GM11168 (cell line): ENCODE measurements around the gene CENPT.

ENCODE experiments used
- in situ Hi-C: fragments of 300-500 bp; cut with MboI; formaldehyde crosslinking; loops from one replicate; pipeline ENCODE4 v1.12.0; 2022; ENCODE audit warnings: low sequenced_read_pairs; ENCODE audit not compliant: unreplicated experiment

CENPT gene, protein sequence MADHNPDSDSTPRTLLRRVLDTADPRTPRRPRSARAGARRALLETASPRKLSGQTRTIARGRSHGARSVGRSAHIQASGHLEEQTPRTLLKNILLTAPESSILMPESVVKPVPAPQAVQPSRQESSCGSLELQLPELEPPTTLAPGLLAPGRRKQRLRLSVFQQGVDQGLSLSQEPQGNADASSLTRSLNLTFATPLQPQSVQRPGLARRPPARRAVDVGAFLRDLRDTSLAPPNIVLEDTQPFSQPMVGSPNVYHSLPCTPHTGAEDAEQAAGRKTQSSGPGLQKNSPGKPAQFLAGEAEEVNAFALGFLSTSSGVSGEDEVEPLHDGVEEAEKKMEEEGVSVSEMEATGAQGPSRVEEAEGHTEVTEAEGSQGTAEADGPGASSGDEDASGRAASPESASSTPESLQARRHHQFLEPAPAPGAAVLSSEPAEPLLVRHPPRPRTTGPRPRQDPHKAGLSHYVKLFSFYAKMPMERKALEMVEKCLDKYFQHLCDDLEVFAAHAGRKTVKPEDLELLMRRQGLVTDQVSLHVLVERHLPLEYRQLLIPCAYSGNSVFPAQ

DNA sequence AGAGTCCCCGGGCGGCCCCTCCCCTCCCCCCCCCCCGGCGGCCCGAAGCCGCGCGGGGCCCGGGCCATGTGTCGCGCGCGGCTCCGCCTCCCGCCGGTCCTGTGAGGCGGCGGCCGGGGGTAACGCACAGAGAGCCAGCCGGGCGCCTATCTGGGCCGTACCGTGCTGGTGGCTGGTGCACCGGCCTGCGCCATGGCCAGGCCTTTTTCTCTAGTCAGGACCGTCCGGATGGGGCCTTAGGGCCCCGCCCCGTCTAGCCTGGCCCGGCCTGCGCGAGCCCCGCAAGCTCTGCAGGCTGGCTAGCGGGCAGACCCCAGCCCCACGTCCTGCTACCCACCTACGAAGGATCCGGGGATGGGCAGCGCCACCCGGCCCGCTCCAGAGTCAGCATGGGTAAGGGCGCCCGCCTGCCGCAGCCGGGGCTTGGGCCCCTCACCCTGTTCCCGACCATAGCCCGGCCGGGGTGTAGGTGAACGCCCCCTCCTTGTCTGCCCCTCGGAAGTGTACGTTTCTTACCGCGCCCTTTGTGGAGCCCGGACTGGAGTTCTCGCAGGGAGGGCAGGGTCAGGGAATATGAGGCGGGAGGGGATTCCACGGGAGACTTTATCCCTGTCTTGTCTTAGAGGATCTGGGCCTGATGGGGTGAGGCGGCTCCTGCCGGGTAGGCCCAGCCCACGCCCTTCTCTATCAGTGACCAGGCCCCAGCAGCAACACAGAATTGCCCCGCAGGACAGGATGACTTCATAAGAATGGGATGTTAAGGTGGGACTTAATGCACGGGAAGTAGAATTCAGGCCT, at the start of gene CENPT:
Gene CENPT (minus strand): TSS at position 630 of the 798 bp plus-strand sequence. CDS start 13,834 bp downstream, outside the sequence.
- in situ Hi-C loops: no loop called here

DNA sequence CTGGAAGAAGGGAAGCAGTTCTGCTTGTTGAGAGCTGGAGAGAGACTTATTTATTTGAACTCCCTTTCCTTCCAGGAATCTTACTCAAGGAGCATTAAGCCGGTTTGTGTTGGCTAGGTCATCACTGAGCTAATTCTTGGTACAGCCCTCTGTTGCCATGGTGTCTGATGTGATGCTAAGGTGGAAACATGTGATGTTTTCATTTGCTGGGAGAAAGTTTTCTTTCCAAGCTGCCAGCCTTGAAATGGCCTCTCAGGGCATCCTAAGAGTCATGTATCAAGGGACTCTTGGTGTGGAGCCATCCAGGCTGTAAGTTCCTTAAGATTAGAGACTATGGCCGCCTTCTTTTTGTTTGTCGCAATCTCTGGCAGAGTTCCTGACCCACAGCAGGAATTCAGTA, 49.7 kb upstream of the CENPT start:
- in situ Hi-C loops: no loop called here

DNA sequence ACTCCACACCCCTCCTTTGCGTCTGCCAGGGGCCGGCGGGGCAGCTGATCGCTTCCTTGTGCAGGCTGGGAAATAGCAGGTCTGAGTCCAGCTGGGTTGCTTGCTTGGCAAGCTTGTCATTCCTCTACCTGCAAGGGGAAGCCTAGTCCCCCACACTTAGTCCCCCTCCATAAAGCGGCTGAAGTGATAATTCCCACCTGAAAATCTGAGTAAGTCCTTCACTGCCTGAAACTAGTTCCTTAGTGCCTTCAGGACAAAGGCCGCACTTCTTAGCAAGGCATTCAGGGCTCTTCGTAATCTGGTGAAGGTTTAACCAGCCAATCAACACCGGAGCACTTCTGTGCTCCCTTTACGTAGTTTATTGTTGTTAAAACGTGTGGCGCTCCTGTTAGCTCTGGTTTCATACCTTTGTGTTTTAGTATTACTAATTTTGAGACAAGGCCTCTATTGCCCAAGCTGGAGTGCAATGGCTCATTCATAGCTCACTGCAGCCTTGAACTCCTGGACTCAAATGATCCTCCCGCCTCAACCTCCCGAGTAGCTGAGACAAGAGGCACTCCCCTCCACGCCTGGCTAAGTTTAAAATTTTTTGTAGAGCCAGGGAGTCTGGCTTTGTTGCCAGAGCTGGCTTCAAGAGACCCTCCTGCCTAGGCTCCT, 46.4 kb upstream of the CENPT start:
- in situ Hi-C loops: no loop called here

DNA sequence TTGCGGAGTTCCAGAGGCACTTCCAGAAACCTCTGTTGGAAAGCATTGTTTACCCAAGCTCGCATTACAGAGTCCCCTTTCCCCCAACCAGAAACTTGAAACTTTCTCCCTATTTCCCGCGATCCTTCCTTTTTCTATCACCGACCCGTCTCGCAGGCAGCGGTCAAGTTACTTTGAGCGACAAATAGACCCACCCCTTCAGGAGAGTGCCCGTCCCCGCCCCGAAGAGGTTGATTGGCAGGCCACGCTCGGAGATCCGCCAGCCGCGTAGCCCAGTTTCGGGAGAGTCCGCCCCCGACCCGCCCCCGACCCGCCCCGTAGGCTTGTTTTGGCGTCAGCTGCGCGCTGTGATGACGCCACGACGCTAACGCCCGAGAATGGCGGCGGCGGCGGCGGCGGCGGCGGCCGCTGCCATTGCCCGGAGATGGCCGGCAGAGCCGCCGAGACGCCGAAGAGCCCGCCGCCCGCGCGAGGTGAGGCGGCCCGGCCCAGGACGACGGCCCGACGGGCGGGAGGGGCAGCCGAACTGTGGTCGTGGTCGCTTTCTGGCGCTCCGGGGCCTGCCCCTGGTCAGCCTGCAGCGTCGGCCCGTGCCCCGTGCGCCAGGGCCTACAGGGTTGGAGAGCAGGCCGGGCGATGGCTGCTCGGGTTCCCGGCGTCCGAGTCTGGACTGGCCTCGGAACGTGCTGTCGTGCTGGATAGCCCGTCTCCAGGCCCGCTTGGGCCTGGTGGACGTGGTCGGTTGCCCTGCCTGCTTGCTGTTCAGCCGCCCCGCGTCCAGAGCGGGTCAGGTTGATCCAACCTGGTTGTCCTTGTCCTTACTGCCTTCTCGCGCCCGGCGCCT, 45.6 kb upstream of the CENPT start, which contains the start of gene PSKH1:
Gene PSKH1 (plus strand): TSS at position 356 of the 844 bp plus-strand sequence. CDS start 15,496 bp downstream, outside the sequence.
- in situ Hi-C loops: no loop called here

DNA sequence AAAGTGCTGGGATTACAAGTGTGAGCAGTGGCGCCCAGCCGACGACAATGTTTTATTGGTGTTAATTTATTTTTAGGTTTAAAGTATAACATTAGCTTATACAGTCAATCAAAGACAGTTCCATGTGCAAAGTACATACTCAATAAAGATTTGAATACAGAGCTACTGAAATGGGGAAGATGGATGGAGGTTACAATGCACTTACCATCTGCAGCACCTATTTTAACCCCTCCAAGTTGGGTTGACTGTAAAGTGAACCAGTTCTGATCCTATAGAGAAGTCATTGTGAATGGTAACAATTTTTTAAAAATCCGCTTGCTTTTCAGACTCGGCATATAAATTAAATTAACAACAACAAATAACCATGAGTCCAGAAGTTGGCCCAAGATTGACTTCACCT, 44.9 kb upstream of the CENPT start:
- in situ Hi-C loops: no loop called here

DNA sequence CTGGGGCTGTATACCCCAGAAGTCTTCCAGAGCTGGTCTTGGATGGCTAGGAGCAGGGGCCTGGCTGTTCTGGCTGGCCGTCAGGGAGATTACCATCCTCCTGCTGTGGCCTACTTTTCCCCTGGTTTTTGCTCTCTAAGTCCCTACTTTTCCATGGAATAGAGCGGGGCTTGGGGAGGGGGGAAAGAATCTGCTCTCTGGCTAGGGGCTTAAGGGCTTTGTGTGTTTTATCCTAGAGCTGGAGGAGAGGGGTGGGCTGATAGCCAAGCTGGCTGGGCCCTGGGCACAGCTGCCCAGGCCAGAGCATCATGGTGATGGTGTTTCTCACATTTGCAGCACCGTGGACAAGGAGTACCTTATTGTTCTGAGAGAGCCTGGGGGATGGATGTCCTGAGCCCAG, 40.8 kb upstream of the CENPT start:
- in situ Hi-C loops: no loop called here

DNA sequence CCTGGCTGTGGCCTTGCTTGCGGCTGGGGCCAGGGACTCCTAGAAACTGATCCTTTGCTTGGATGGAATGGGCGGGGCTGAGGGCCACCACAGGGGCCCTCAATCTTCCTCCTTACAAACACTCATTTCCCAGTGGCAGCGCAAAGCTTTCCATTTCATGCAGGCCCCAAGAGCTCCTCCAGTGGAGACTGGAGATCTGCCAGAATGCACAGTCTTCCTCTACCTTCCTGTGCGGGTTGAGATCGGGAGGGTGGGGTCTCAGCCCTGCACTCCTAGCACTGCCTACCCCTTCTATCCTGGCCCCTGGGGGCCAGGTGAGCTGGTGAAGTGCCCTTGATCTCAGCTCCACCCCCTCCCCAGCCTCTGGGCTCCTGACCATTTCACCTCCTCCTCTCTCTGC, 38.9 kb upstream of the CENPT start:
- in situ Hi-C loops: no loop called here

DNA sequence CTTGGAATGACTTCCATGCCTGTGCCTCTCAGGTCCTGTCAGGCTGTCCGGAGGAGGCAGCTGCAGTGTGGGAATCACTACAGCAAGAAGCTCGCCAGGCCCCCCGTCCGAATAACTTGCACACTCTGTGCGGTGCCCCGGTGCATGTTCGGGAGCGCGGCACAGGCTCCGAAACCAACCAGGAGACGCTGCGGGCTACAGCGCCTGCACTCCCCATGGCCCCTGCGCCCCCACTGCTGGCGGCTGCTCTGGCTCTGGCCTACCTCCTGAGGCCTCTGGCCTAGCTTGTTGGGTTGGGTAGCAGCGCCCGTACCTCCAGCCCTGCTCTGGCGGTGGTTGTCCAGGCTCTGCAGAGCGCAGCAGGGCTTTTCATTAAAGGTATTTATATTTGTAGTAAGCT, 38.5 kb upstream of the CENPT start:
- in situ Hi-C loops: no loop called here

DNA sequence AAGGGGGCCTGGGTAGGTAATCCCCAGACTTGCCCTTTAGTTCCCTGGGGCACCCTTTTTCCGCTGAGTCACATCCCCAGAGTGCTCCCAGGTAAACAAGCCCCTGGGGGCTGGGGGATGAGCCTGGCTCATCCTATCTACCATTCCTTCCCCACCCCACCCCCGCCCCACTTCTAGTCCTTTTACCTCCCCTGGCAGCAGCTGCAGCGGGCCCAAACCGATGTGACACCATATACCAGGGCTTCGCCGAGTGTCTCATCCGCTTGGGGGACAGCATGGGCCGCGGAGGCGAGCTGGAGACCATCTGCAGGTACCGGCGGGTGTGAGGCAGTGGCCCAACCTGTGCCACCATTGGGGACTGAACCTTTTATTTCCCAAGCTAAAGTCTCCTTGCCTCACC, 38.1 kb upstream of the CENPT start:
- in situ Hi-C loops: no loop called here

DNA sequence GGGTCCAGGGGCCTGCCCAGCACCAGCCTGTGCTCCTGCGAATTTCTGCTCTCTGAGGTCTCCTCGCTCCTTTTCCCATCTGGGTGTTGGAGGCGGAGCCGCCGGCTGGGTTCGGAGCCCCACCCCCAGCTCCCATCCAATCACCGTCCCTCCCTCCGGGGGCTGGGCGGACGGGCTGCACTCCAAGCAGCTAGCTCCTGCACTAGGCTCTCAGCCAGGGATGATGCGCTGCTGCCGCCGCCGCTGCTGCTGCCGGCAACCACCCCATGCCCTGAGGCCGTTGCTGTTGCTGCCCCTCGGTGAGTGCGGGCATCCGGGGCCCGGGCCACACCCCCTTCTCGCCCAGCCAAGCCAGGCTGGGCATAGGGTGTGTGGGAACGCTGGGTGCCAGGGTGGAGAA, 37.2 kb upstream of the CENPT start, which contains the start of gene NRN1L:
Gene NRN1L (plus strand): TSS at position 202 of the 400 bp plus-strand sequence. CDS start 19 bp downstream, at position 221.
- in situ Hi-C loops: no loop called here

DNA sequence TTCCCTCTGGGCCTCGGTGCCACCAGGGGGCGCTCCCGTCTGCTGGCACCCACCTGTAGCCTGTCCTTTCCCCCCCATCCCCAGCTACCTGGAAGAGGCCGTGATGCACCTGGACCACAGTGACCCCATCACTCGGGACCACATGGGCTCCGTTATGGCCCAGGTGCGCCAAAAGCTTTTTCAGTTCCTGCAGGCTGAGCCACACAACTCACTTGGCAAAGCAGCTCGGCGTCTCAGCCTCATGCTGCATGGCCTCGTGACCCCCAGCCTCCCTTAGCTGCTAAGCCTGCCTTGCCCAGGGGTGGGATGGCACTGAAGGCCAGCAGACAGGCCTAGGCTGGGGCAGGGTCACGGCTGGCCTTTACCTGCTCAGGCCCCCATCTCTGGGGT, 36.4 kb upstream of the CENPT start:
- in situ Hi-C loops: no loop called here

DNA sequence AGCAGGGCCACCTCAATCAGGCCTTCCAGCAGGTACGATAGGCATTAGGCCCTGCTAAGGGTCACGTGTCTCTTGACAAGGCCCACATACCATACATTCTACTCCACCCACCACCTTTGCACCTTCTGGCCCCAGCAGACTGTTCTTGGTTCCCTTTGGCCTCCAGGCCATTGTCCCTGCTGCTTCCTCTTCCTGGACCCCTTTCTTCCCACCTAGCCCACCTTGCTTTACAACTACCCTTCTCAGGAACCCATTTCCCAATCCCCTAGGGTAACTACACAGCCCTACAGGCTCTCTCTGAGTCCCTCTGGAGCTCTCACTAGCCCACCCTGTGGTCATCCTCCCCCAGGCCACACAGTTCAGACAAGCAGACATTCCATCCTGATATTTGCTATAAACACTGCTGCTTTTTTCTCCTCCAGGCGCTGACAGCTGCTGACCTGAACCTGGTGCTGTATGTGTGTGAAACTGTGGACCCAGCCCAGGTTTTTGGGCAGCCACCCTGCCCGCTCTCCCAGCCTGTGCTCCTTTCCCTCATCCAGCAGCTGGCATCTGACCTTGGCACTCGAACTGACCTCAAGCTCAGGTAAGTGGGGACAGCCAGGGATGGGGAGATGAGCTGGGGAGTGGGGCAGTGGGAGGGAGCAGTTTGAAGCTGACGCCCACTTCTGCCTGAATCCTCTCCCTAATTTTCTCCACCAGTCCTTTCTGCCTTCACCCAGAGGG, 35.8 kb upstream of the CENPT start:
- in situ Hi-C loops: no loop called here

DNA sequence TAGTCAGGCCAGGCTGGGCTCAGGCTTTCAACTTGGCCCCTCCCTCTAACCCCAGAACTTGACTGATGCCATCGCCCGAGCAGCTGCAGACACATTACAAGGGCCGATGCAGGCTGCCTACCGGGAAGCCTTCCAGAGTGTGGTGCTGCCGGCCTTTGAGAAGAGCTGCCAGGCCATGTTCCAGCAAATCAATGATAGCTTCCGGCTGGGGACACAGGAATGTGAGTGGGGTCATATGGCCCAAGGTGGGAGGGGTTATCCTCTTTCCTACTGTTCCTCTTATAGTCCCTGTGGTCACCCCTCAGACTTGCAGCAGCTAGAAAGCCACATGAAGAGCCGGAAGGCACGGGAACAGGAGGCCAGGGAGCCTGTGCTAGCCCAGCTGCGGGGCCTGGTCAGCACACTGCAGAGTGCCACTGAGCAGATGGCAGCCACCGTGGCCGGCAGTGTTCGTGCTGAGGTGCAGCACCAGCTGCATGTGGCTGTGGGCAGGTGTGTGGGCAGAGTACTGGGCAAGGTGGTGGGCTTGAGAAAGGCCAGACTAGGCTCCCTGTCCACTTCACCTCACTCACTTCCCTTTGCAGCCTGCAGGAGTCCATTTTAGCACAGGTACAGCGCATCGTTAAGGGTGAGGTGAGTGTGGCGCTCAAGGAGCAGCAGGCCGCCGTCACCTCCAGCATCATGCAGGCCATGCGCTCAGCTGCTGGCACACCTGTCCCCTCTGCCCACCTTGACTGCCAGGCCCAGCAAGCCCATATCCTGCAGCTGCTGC, 35.1 kb upstream of the CENPT start:
- in situ Hi-C loops: no loop called here

DNA sequence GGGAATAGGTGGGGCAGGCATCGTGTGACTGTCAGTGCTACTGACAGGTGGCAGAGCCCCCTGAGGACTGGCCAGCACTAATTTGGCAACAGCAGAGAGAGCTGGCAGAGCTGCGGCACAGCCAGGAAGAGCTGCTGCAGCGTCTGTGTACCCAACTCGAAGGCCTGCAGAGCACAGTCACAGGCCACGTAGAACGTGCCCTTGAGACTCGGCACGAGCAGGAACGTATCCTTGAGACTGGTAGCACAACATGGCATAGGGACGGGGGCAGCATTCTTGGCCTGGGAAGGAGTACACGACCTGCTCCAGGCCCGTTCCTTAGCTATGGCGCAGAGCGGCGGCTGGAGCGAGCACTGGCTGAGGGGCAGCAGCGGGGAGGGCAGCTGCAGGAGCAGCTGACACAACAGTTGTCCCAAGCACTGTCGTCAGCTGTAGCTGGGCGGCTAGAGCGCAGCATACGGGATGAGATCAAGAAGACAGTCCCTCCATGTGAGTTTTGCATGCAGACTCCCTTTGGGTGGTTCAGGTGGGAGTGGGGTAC, 34.2 kb upstream of the CENPT start:
- in situ Hi-C loops: no loop called here

DNA sequence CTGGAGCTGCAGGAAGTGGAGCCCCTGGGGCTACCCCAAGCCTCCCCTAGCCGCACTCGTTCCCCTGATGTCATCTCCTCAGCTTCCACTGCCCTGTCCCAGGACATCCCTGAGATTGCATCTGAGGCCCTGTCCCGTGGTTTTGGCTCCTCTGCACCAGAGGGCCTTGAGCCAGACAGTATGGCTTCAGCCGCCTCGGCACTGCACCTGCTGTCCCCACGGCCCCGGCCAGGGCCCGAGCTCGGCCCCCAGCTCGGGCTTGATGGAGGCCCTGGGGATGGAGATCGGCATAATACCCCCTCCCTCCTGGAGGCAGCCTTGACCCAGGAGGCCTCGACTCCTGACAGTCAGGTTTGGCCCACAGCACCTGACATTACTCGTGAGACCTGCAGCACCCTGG, 33.1 kb upstream of the CENPT start:
- in situ Hi-C loops: no loop called here

DNA sequence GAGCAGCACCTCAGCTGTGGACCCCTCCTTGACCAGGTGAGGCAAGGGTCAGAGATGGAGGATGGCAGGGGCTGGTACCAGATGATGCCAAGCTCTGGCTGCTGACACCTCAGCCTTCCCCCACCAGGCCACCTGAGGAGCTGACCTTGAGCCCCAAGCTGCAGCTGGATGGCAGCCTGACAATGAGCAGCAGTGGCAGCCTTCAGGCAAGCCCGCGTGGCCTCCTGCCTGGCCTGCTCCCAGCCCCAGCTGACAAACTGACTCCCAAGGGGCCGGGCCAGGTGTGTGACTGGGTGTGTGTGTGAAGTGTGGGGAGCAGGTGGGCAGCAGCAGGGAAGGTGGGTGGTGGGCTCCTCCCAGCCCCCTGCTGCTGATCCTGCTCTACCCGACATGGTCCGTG, 32.4 kb upstream of the CENPT start:
- in situ Hi-C loops: no loop called here

DNA sequence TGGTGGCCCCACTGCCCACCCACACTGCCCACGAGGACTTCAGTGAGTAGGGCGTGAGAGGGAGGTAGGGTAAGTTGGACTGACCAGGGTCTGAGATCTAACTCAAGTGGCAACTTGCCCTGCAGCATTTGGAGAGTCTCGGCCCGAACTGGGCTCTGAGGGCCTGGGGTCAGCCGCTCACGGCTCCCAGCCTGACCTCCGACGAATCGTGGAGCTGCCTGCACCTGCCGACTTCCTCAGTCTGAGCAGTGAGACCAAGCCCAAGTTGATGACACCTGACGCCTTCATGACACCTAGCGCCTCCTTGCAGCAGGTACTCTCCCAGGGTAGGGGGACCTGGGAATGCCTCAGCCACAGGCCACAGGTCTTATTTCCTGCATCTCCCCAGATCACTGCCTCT, 32.0 kb upstream of the CENPT start:
- in situ Hi-C loops: no loop called here

DNA sequence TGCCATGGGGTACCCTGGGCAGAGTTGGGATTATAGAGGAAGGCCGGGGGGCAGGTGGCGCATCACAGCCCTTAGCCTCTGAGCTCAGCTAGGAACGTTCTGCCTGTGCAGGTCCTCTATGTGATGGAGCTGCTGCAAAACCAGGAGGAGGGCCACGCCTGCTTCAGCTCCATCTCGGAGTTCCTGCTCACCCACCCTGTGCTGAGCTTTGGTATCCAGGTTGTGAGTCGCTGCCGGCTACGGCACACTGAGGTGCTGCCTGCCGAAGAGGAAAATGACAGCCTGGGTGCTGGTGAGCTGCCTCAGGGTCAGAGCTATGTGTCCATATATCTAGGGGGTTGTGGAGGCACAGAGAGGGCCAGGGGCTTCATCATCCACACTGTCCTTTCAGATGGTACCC, 31.4 kb upstream of the CENPT start:
- in situ Hi-C loops: no loop called here
